H9 (cell line): Measurements from ENCODE around the gene CNTD1. TPM values are rescaled to one million over a fixed set of nuclear protein-coding genes. Genes with fewer than 3 reads are reported as not detected.

ENCODE experiments used
- DNase-seq: peaks from one replicate; pipeline ENCODE4 v3.0.0-alpha.2; 2017
- H2AFZ ChIP-seq: one replicate; pipeline ENCODE4 v1.6.1; 2013; ENCODE audit warnings: mild to moderate bottlenecking, low read length, control low read depth, moderate library complexity
- H2AK5ac ChIP-seq: 2 replicates; pipeline ENCODE4 v1.6.1; 2013; ENCODE audit warnings: low read length, control low read depth, mixed read lengths; ENCODE audit not compliant: insufficient read length
- H2BK120ac ChIP-seq: one replicate; pipeline ENCODE4 v1.6.1; 2013; ENCODE audit warnings: low read depth, mild to moderate bottlenecking, low read length, control low read depth, inconsistent platforms; ENCODE audit not compliant: poor library complexity, severe bottlenecking
- H2BK12ac ChIP-seq: 2 replicates; pipeline ENCODE4 v1.6.1; 2013; ENCODE audit warnings: low read length, control low read depth, mixed read lengths, low read depth; ENCODE audit not compliant: insufficient read length
- H2BK15ac ChIP-seq: 2 replicates; pipeline ENCODE4 v1.6.1; 2013; ENCODE audit warnings: low read depth, low read length, control low read depth
- H2BK20ac ChIP-seq: one replicate; pipeline ENCODE4 v1.6.1; 2013; ENCODE audit warnings: low read depth, mild to moderate bottlenecking, low read length, control low read depth, inconsistent platforms; ENCODE audit not compliant: poor library complexity, severe bottlenecking
- H2BK5ac ChIP-seq: 2 replicates; pipeline ENCODE4 v1.6.1; 2013; ENCODE audit warnings: low read length, control low read depth, mixed read lengths; ENCODE audit not compliant: insufficient read length
- H3K14ac ChIP-seq: 2 replicates; pipeline ENCODE4 v1.6.1; 2013; ENCODE audit warnings: low read length, control low read depth; ENCODE audit not compliant: insufficient read depth
- H3K18ac ChIP-seq: 2 replicates; pipeline ENCODE4 v1.6.1; 2013; ENCODE audit warnings: low read depth, mild to moderate bottlenecking, mixed read lengths, low read length, control low read depth; ENCODE audit not compliant: insufficient read length
- H3K23ac ChIP-seq: 2 replicates; pipeline ENCODE4 v1.6.1; 2013; ENCODE audit warnings: low read length, control low read depth, mixed read lengths, low read depth; ENCODE audit not compliant: insufficient read length
- H3K23me2 ChIP-seq: 2 replicates; pipeline ENCODE4 v1.6.1; 2013; ENCODE audit warnings: low read depth, mild to moderate bottlenecking, mixed read lengths, low read length, control low read depth; ENCODE audit not compliant: insufficient read length, poor library complexity, severe bottlenecking
- H3K27ac ChIP-seq: 2 replicates; pipeline ENCODE4 v1.5.1; 2013; ENCODE audit warnings: low read length, control low read depth, mixed read lengths, low read depth; ENCODE audit not compliant: insufficient read length
- H3K27me3 ChIP-seq: 2 replicates; pipeline ENCODE4 v1.6.1; 2013; ENCODE audit warnings: low read length, control low read depth, inconsistent platforms; ENCODE audit not compliant: insufficient read depth
- H3K4ac ChIP-seq: 2 replicates; pipeline ENCODE4 v1.6.1; 2013; ENCODE audit warnings: low read depth, mild to moderate bottlenecking, control low read depth, inconsistent platforms, low read length, moderate library complexity
- H3K4me1 ChIP-seq: 2 replicates; pipeline ENCODE4 v1.6.1; 2013; ENCODE audit warnings: low read length, control low read depth, inconsistent platforms; ENCODE audit not compliant: insufficient read depth
- H3K4me2 ChIP-seq: 2 replicates; pipeline ENCODE4 v1.6.1; 2013; ENCODE audit warnings: low read length, control low read depth, mixed read lengths; ENCODE audit not compliant: insufficient read length, insufficient read depth
- H3K56ac ChIP-seq: 2 replicates; pipeline ENCODE4 v1.6.1; 2013; ENCODE audit warnings: low read depth, mild to moderate bottlenecking, mixed read lengths, low read length, control low read depth; ENCODE audit not compliant: insufficient read length
- H3K79me1 ChIP-seq: 2 replicates; pipeline ENCODE4 v1.6.1; 2013; ENCODE audit warnings: low read depth, mild to moderate bottlenecking, moderate library complexity, low read length, control low read depth, inconsistent platforms; ENCODE audit not compliant: insufficient read depth, poor library complexity, severe bottlenecking
- H3K79me2 ChIP-seq: 2 replicates; pipeline ENCODE4 v1.6.1; 2013; ENCODE audit warnings: low read length, control low read depth, inconsistent platforms; ENCODE audit not compliant: insufficient read depth
- H3K9ac ChIP-seq: 2 replicates; pipeline ENCODE4 v1.6.1; 2013; ENCODE audit warnings: low read length, control low read depth, mixed read lengths; ENCODE audit not compliant: insufficient read length; ENCODE audit errors: extremely low read depth
- H3K9me3 ChIP-seq: one replicate; pipeline ENCODE4 v1.6.1; 2013; ENCODE audit warnings: low read depth, low read length, inconsistent platforms; ENCODE audit not compliant: control insufficient read depth
- H3T11ph ChIP-seq: one replicate; pipeline ENCODE4 v1.6.1; 2013; ENCODE audit warnings: mild to moderate bottlenecking, low read length, control low read depth, inconsistent platforms
- H4K20me1 ChIP-seq: one replicate; pipeline ENCODE4 v1.6.1; 2013; ENCODE audit not compliant: control insufficient read depth, insufficient read length, insufficient read depth
- H4K5ac ChIP-seq: 2 replicates; pipeline ENCODE4 v1.6.1; 2013; ENCODE audit warnings: low read depth, mild to moderate bottlenecking, mixed read lengths, low read length, control low read depth; ENCODE audit not compliant: insufficient read length
- H4K8ac ChIP-seq: replicated peaks from 2 replicates; pipeline ENCODE4 v1.6.1; 2013; ENCODE audit warnings: low read length, control low read depth, mixed read lengths, low read depth; ENCODE audit not compliant: insufficient read length
- H4K91ac ChIP-seq: 2 replicates; pipeline ENCODE4 v1.6.1; 2013; ENCODE audit warnings: low read depth, mild to moderate bottlenecking, moderate library complexity, mixed read lengths, low read length, control low read depth; ENCODE audit not compliant: insufficient read length
- H3K27ac Mint-ChIP-seq, 3 experiments: 2 replicates in 2 of 3; 3 replicates in 1 of 3; pipeline ENCODE4 v1.8.0; 2020 to 2021; ENCODE audit warnings: mixed read lengths in 3 of 3, mild to moderate bottlenecking in 1 of 3, moderate library complexity in 1 of 3
- H3K27me3 Mint-ChIP-seq: 2 replicates; pipeline ENCODE4 v1.8.0; 2021; ENCODE audit warnings: low read depth, mild to moderate bottlenecking, moderate library complexity, mixed read lengths
- H3K36me3 Mint-ChIP-seq, 3 experiments: 2 replicates in 2 of 3; 3 replicates in 1 of 3; pipeline ENCODE4 v1.8.0; 2020 to 2021; ENCODE audit warnings: low read depth in 3 of 3, mixed read lengths in 3 of 3; ENCODE audit not compliant: insufficient read depth in 1 of 3
- H3K4me1 Mint-ChIP-seq, 2 experiments: 2 replicates each; pipeline ENCODE4 v1.8.0; 2020; ENCODE audit warnings: mixed read lengths in 2 of 2
- H3K4me3 Mint-ChIP-seq, 2 experiments: 2 replicates in 1 of 2; 3 replicates in 1 of 2; pipeline ENCODE4 v1.8.0; 2020 to 2021; ENCODE audit warnings: mild to moderate bottlenecking in 2 of 2, mixed read lengths in 2 of 2, moderate library complexity in 1 of 2
- H3K9me3 Mint-ChIP-seq, 2 experiments: 2 replicates in 1 of 2; 3 replicates in 1 of 2; pipeline ENCODE4 v1.8.0; 2020; ENCODE audit warnings: mild to moderate bottlenecking in 2 of 2, mixed read lengths in 2 of 2, moderate library complexity in 1 of 2
- WGBS: extraction: QIAGEN DNeasy Blood & Tissue Kit; methylation state at CpG from one replicate; pipeline ENCODE4 v1.1.7; 2013; ENCODE audit warnings: missing lambda C conversion rate, low lambda C conversion rate, mixed read lengths; ENCODE audit not compliant: insufficient read length; ENCODE audit errors: extremely low coverage; 5-methylcytosine and 5-hydroxymethylcytosine counted together
- total RNA-seq: library from RNA; stranded (reverse); gene quantifications from 2 replicates; pipeline ENCODE4 v1.2.1, GENCODE V29; 2021
- TF ChIP-seq, protein P1 (sequence below): fragments of 200-600 bp; sonication (generic); conservative IDR thresholded peaks from 3 replicates; pipeline ENCODE4 v1.8.0; 2021; ENCODE audit warnings: antibody characterized with exemption, mild to moderate bottlenecking

Gene CNTD1
- total RNA-seq, 1 experiment from 2014 or later = not detected

DNA sequence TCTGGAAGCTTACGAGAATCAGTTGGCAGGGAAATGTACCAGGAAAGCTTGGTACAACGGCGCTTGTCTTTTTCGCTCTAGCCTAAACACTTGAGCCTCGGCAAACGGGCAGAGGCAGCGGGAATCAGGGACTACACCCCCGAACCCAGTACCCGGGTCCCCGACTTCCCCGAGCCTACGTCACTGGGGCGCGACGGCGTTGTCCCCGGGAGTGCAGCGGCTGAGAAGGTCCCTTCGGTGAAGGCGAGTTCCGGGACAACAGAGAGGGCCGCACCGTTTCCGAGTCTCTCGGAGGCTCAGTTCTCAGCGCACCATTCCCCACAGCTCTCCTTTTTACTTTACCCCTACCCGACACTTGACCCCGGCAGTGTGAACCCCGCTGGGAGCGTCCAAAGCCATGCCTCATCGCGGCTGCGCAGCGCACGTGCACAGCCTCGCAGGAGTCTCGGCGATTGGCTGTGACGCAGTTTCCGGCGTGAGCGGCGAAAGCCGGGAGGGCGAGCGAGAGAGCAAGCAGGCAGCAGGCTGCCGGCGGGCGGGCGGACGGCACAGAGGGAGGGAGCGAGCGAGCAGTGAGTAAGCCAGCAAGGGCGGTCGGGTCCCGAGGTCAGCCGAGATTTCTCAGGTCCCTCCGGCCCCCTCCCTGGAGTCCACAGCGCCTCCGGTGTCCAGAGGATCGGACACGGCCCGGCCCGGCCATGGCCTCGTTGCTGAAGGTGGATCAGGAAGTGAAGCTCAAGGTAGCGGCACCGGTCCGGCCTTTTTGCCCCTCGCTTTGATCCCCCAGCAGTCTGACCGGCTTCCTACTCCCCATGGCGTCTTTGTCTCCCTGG is 34.5 kb downstream of the CNTD1 start, which contains the start of gene PSME3:
TSS of gene PSME3 (plus strand) at position 464 of the 833 bp plus-strand sequence. CDS start at position 699, 235 bp downstream.
- DNase-seq = peak; percentile 96
- peak within 1 kb of the TSS; percentile 53 for H4K5ac ChIP-seq
- H3K27ac Mint-ChIP-seq = peak within 1 kb of the TSS; percentile 99 to 100 (median 100)
- peak within 1 kb of the TSS; percentile 12; the same call in 1 of the 2 replicates for H3K4ac ChIP-seq
- TF ChIP-seq, protein P1, sequence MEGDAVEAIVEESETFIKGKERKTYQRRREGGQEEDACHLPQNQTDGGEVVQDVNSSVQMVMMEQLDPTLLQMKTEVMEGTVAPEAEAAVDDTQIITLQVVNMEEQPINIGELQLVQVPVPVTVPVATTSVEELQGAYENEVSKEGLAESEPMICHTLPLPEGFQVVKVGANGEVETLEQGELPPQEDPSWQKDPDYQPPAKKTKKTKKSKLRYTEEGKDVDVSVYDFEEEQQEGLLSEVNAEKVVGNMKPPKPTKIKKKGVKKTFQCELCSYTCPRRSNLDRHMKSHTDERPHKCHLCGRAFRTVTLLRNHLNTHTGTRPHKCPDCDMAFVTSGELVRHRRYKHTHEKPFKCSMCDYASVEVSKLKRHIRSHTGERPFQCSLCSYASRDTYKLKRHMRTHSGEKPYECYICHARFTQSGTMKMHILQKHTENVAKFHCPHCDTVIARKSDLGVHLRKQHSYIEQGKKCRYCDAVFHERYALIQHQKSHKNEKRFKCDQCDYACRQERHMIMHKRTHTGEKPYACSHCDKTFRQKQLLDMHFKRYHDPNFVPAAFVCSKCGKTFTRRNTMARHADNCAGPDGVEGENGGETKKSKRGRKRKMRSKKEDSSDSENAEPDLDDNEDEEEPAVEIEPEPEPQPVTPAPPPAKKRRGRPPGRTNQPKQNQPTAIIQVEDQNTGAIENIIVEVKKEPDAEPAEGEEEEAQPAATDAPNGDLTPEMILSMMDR = no peak
- H3K4me1 ChIP-seq = no peaks in the 10 kb centered on the region
- H2AFZ ChIP-seq = peak within 1 kb of the TSS; percentile 93
- H3K4me1 Mint-ChIP-seq = peaks cover 14 to 17% of the 10 kb centered on the region in 2 experiments
- H3K23me2 ChIP-seq = peaks cover 9% of the 10 kb centered on the region
- no peaks in the 10 kb centered on the region for H3K9me3 ChIP-seq
- H3K18ac ChIP-seq = peak within 1 kb of the TSS; percentile 98
- H3K9ac ChIP-seq = peak within 1 kb of the TSS; percentile 91
- H2BK120ac ChIP-seq = peak within 1 kb of the TSS; percentile 85
- peak within 1 kb of the TSS; percentile 98 for H3K14ac ChIP-seq
- peak within 1 kb of the TSS; percentile 7 for H4K91ac ChIP-seq
- peak within 1 kb of the TSS; percentile 6 for H2BK20ac ChIP-seq
- H3K79me2 ChIP-seq = peaks cover 5% of the 10 kb centered on the region; the same call in 1 of the 2 replicates
- H2AK5ac ChIP-seq = no peak within 1 kb of the TSS
- no peak within 1 kb of the TSS for H2BK15ac ChIP-seq
- peak within 1 kb of the TSS; percentile 56 for H2BK5ac ChIP-seq
- H3K27me3 ChIP-seq = no peaks in the 10 kb centered on the region
- peak within 1 kb of the TSS; percentile 94 to 96 for H3K4me3 Mint-ChIP-seq
- H4K20me1 ChIP-seq = no peaks in the 10 kb centered on the region
- peaks cover 7% of the 10 kb centered on the region for H3K27me3 Mint-ChIP-seq
- peak within 1 kb of the TSS; percentile 31 for H3K56ac ChIP-seq
- WGBS = no CpG with 5 or more reads among the region's 71 CpGs
- H3K27ac ChIP-seq = peak within 1 kb of the TSS; percentile 50
- H3K79me1 ChIP-seq = peaks cover 3% of the 10 kb centered on the region
- H3K36me3 Mint-ChIP-seq = peaks cover 23 to 44% (median 40%) of the 10 kb centered on the region in 3 experiments
- H4K8ac ChIP-seq = peak within 1 kb of the TSS; percentile 30
- no peak within 1 kb of the TSS for H2BK12ac ChIP-seq
- peak within 1 kb of the TSS; percentile 95 for H3K4me2 ChIP-seq
- H3T11ph ChIP-seq = peak within 1 kb of the TSS; percentile 86
- no peaks in the 10 kb centered on the region; a peak in 1 of 5 replicates for H3K9me3 Mint-ChIP-seq
- H3K23ac ChIP-seq = no peak within 1 kb of the TSS
